ENCODE results near the gene PLA2G4E. TPM values are rescaled to one million over a fixed set of nuclear protein-coding genes. Genes with fewer than 3 reads are reported as not detected.

The PLA2G4E gene
- total RNA-seq, 3 donors from 2014 or later = not detected

- Histone ChIP-seq H3K36me3 (no peaks in the 10 kb centered on the region), H3K4me3 (no peak overlapping the region), H3K27me3 (no peaks in the 10 kb centered on the region), H3K27ac (no peak overlapping the region), H3K9me3 (no peaks in the 10 kb centered on the region), H3K4me1 (no peaks in the 10 kb centered on the region)
- no peak for DNase-seq (ENCODE audit: low spot score in 2 of 2)
- TF ChIP-seq POLR2A (IDR thresholded peaks at IDR 0.05) = no peak
- TF ChIP-seq, protein P1, sequence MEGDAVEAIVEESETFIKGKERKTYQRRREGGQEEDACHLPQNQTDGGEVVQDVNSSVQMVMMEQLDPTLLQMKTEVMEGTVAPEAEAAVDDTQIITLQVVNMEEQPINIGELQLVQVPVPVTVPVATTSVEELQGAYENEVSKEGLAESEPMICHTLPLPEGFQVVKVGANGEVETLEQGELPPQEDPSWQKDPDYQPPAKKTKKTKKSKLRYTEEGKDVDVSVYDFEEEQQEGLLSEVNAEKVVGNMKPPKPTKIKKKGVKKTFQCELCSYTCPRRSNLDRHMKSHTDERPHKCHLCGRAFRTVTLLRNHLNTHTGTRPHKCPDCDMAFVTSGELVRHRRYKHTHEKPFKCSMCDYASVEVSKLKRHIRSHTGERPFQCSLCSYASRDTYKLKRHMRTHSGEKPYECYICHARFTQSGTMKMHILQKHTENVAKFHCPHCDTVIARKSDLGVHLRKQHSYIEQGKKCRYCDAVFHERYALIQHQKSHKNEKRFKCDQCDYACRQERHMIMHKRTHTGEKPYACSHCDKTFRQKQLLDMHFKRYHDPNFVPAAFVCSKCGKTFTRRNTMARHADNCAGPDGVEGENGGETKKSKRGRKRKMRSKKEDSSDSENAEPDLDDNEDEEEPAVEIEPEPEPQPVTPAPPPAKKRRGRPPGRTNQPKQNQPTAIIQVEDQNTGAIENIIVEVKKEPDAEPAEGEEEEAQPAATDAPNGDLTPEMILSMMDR (IDR thresholded peaks at IDR 0.05) = no peak
- TF ChIP-seq POLR2AphosphoS5 (IDR thresholded peaks at IDR 0.05) = no peak
- intact Hi-C loops (cut with DNase I; ENCODE audit: low total_unique reads) = no loop called here
Measured at GRCh38 chr15:41990243-41990605, 30.6 kb downstream of the PLA2G4E start.

GRCh38 chr15:41989573-41990242 is 31.1 kb downstream of the PLA2G4E start:
- TF ChIP-seq, protein P1 (IDR thresholded peaks at IDR 0.05) = peak; percentile 87 to 97 (median 91)
- no peak for TF ChIP-seq POLR2A (IDR thresholded peaks at IDR 0.05)
- Histone ChIP-seq H3K36me3 (no peaks in the 10 kb centered on the region), H3K9me3 (no peaks in the 10 kb centered on the region), H3K4me3 (no peak overlapping the region), H3K27me3 (no peaks in the 10 kb centered on the region), H3K27ac (no peak overlapping the region), H3K4me1 (no peaks in the 10 kb centered on the region)
- DNase-seq (ENCODE audit: low spot score in 2 of 2) = peak; percentile 71 to 88
- intact Hi-C loops (cut with DNase I; ENCODE audit: low total_unique reads) = no loop called here

DNA sequence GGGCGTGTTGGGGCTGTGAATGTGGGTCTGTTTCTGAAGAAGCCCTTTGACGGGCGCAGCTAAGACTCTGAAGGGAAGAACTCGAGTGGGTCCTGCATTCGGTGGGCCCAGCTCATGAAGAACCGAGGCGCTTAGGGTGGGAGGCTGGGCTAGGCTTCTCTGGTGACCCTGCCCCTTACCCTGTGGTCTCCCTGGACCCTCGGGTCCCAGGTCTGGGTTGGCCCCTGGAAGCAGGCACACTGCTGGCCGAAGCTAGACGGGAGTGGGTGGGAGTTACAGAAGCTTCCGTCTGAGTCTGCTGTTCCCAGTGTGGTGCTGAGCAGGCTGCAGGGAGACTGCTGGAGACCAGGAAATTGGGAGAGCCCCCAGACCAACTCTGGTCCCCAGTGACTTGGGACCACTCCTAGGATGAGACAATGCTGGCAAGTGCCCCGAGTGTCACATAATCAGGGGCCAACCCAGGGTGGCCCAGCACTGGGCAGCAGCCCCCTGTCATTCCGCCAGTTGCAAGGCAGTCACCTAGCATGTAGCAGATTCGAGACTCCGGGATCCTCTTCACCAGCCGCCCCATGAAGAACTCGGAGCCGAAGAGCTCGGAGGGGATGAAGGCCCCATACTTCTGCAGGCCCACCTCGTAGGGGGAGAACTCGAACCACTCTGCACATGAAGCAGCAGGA is 31.8 kb downstream of the PLA2G4E start:
- TF ChIP-seq POLR2AphosphoS5 (IDR thresholded peaks at IDR 0.05) = no peak
- TF ChIP-seq, protein P1 (IDR thresholded peaks at IDR 0.05) = no peak
- DNase-seq (ENCODE audit: low spot score in 2 of 2) = peak in 1 of 2 donors; percentile 22
- Histone ChIP-seq H3K4me1 (no peaks in the 10 kb centered on the region), H3K9me3 (no peaks in the 10 kb centered on the region), H3K27ac (no peak overlapping the region), H3K27me3 (no peaks in the 10 kb centered on the region), H3K36me3 (no peaks in the 10 kb centered on the region), H3K4me3 (no peak overlapping the region)
- intact Hi-C loops (cut with DNase I; ENCODE audit: low total_unique reads) = no loop called here

DNA sequence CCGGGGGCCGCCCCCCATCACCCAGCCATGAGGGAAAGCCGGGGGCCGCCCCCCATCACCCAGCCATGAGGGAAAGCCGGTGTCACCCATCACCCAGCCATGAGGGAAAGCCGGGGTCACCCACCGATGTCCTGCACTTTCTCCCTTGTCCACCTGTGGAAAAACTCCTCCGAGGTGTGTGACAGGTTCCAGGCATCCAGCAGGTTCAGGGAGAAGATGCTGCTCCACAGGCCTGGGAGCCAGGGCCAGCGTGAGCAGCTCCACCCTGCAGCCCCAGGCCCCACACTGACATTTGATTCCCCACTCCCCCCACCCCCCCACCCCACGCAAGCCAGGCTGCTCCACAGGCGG is 32.9 kb downstream of the PLA2G4E start:
- Histone ChIP-seq H3K27me3 (no peaks in the 10 kb centered on the region), H3K4me3 (no peak overlapping the region), H3K4me1 (no peaks in the 10 kb centered on the region), H3K27ac (no peak overlapping the region), H3K36me3 (no peaks in the 10 kb centered on the region), H3K9me3 (no peaks in the 10 kb centered on the region)
- DNase-seq (ENCODE audit: low spot score in 2 of 2) = no peak
- TF ChIP-seq POLR2AphosphoS5 (IDR thresholded peaks at IDR 0.05) (no peak), POLR2A (IDR thresholded peaks at IDR 0.05) (no peak)
- TF ChIP-seq, protein P1 (IDR thresholded peaks at IDR 0.05) = no peak
- intact Hi-C loops (cut with DNase I; ENCODE audit: low total_unique reads) = no loop called here

DNA sequence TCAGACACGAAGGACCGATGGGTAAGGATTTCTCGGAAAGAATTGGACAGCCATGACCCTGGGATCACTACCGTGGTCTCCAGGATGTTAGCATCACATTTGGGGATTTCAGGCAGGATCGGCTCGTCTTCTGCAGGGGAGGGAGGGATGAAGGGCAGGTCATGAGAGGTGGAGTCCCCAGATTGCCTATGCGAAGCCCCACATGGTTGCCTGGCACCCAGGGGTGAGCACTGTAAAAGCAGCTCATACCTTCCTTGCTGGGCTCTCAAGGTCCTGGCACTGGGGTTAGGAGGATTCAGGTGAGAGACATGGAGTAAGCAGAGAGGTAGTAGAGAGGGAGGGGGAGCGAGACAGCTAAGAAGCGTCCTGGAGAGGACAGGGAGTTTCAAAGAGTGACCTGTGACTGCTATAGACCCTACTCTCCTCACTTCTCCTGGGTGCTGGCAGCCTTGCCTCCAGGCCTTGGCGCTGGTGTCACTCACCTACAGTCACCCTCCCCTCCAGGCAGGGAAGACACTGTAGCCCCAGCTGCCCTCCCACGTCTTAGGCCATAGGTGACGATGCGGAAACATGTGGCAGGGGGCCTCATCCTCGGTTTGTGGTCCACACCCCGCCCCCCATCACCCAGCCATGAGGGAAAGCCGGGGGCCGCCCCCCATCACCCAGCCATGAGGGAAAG is 33.5 kb downstream of the PLA2G4E start:
- H3K27ac ChIP-seq = no peak overlapping the region
- DNase-seq (ENCODE audit: low spot score in 2 of 2) = peak in 1 of 2 donors; percentile 45
- no peaks in the 10 kb centered on the region for H3K4me1 ChIP-seq
- TF ChIP-seq POLR2A (IDR thresholded peaks at IDR 0.05) = no peak
- no peak for TF ChIP-seq POLR2AphosphoS5 (IDR thresholded peaks at IDR 0.05)
- intact Hi-C loops (cut with DNase I; ENCODE audit: low total_unique reads) = no loop called here
- no peak overlapping the region for H3K4me3 ChIP-seq
- H3K36me3 ChIP-seq = no peaks in the 10 kb centered on the region
- H3K9me3 ChIP-seq = no peaks in the 10 kb centered on the region
- no peaks in the 10 kb centered on the region for H3K27me3 ChIP-seq

Data from breast epithelium (tissue), 4 donors.